Breast epithelium (tissue), 3 donors: Measurements from ENCODE around the gene CFAP20DC.

Source experiments
- CTCF ChIP-seq, 3 donors: fragments of 450-650 bp; IDR thresholded peaks; one replicate each; pipeline ENCODE4 v1.5.1; 2016 to 2017; ENCODE audit warnings: antibody characterized with exemption in 3 of 3, mild to moderate bottlenecking in 3 of 3, moderate library complexity in 3 of 3
- POLR2A ChIP-seq: fragments of 450-650 bp; IDR thresholded peaks from one replicate; pipeline ENCODE4 v1.6.1; 2016; ENCODE audit warnings: antibody characterized with exemption, mild to moderate bottlenecking, moderate library complexity
- POLR2AphosphoS5 ChIP-seq, 3 donors: sonication (generic); formaldehyde crosslinking; IDR thresholded peaks; one replicate each; pipeline ENCODE4 v1.6.1; 2017; ENCODE audit warnings: antibody characterized with exemption in 3 of 3

DNA sequence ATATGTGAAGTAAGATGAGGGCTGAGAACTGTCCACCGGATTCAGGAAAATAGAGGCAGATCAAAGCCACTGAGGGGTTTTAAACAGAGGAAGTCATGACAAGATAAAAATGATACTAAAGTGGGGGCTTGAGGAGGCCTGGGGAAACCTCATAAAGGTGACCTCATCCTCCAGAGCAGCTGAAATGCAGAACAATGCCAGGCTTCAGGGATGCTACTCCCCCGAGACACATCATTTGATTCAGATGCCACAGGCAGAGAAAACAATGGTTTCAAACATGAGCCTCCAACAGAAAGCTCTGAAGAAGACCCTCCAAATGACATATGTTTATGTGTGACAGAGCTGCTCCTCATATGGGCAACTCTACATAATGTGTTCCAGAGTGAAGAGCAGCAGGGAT is 6.4 kb downstream of the CFAP20DC start:
- TF ChIP-seq POLR2A, result no peak
- no peak for TF ChIP-seq CTCF (IDR thresholded peaks at IDR 0.05)
- TF ChIP-seq POLR2AphosphoS5 (IDR thresholded peaks at IDR 0.05), result no peak
